Astrocyte (in vitro differentiated cells and primary cell): ENCODE data around the gene SUGCT.

Source experiments
- CTCF ChIP-seq: IDR thresholded peaks from 2 replicates; pipeline ENCODE4 v1.5.1; 2011; ENCODE audit warnings: low read depth, mild to moderate bottlenecking, inconsistent platforms, low read length, moderate library complexity; ENCODE audit not compliant: insufficient read depth
- EZH2 ChIP-seq: IDR thresholded peaks from 2 replicates; pipeline ENCODE4 v1.6.1; 2012; ENCODE audit warnings: mild to moderate bottlenecking, low read length, inconsistent platforms; ENCODE audit not compliant: insufficient read depth

DNA sequence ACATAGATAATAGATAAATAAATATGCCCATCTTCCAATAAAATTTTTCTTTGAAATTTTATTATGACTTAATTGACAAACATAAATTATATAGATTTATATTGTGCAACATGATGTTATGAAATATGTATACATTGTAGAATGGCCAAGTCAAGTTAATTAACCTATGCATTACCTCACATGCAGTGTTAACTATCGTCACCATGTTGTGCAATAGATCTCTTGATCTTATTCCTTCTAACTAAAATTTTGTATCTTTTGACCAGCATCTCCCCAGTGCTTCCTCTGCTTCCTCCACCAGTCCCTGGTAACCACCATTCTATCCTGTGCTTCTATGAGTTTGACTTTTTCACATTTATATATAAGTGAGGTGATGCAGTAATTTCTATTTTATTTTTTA, 259.6 kb downstream of the SUGCT start:
- TF ChIP-seq CTCF (no peak), EZH2 (no peak)
